HepG2 (cell line): ENCODE data around the gene USP5. TPM values are rescaled to one million over a fixed set of nuclear protein-coding genes. Genes with fewer than 3 reads are reported as not detected.

ENCODE experiments used
- ATF1 ChIP-seq: IDR thresholded peaks from 2 replicates; pipeline ENCODE4 v1.6.1; 2016; ENCODE audit warnings: mild to moderate bottlenecking, control low read depth
- ATF6 ChIP-seq: sonication (generic); formaldehyde crosslinking; conservative IDR thresholded peaks from 2 replicates; pipeline ENCODE4 v1.4.0; 2020; ENCODE audit warnings: missing genetic modification reagents
- BCL6 ChIP-seq: IDR thresholded peaks from 2 replicates; pipeline ENCODE4 v1.6.1; 2016; ENCODE audit warnings: missing genetic modification reagents, missing compliant biosample characterization
- FOXK2 ChIP-seq: fragments of 450-650 bp; IDR thresholded peaks from 2 replicates; pipeline ENCODE4 v1.6.1; 2016
- JUNB ChIP-seq: sonication (generic); formaldehyde crosslinking; IDR thresholded peaks from 2 replicates; pipeline ENCODE4 v1.8.0; 2022; ENCODE audit warnings: missing genetic modification reagents, mild to moderate bottlenecking, borderline replicate concordance
- MAFF ChIP-seq: IDR thresholded peaks from 2 replicates; pipeline ENCODE4 v1.6.1; 2011; ENCODE audit warnings: low read depth, low read length, improper control_type of control experiment
- MEF2D ChIP-seq: sonication (generic); formaldehyde crosslinking; IDR thresholded peaks from 2 replicates; pipeline ENCODE4 v1.5.1; 2020; ENCODE audit warnings: mild to moderate bottlenecking, missing genetic modification reagents
- PRDM10 ChIP-seq: sonication (generic); formaldehyde crosslinking; IDR thresholded peaks from 2 replicates; pipeline ENCODE4 v1.4.0; 2020; ENCODE audit warnings: low read depth, missing genetic modification reagents
- RFX5 ChIP-seq: IDR thresholded peaks from 2 replicates; pipeline ENCODE4 v1.6.1; 2011; ENCODE audit warnings: low read depth, low read length, improper control_type of control experiment
- SAFB2 ChIP-seq: sonication (generic); formaldehyde crosslinking; IDR thresholded peaks from 2 replicates; pipeline ENCODE4 v1.5.1; 2020; ENCODE audit warnings: missing genetic modification reagents, low read depth, mild to moderate bottlenecking, borderline replicate concordance
- SAP130 ChIP-seq: IDR thresholded peaks from 2 replicates; pipeline ENCODE4 v1.6.1; 2016; ENCODE audit warnings: low read depth
- SRF ChIP-seq: IDR thresholded peaks from 2 replicates; pipeline ENCODE4 v1.6.1; 2011; ENCODE audit warnings: mild to moderate bottlenecking, low read depth, low read length, moderate library complexity
- SRSF4 ChIP-seq: fragments of 200-400 bp; formaldehyde crosslinking; IDR thresholded peaks from one replicate; pipeline ENCODE4 v1.6.1; 2018; ENCODE audit warnings: mild to moderate bottlenecking, low read depth, low read length, moderate library complexity; ENCODE audit not compliant: poor library complexity, severe bottlenecking
- TBP ChIP-seq: sonication (generic); formaldehyde crosslinking; IDR thresholded peaks from 2 replicates; pipeline ENCODE4 v1.5.0; 2020; ENCODE audit warnings: missing genetic modification reagents
- ZNF224 ChIP-seq: sonication (generic); formaldehyde crosslinking; IDR thresholded peaks from 2 replicates; pipeline ENCODE4 v1.5.0; 2020; ENCODE audit warnings: mild to moderate bottlenecking, missing genetic modification reagents
- ZNF232 ChIP-seq: sonication (generic); formaldehyde crosslinking; IDR thresholded peaks from 2 replicates; pipeline ENCODE4 v1.4.0; 2020; ENCODE audit warnings: missing genetic modification reagents, borderline replicate concordance
- ZNF749 ChIP-seq: sonication (generic); formaldehyde crosslinking; IDR thresholded peaks from 2 replicates; pipeline ENCODE4 v1.8.0; 2022; ENCODE audit warnings: mild to moderate bottlenecking, missing genetic modification reagents, moderate library complexity, borderline replicate concordance
- ZSCAN12 ChIP-seq: sonication (generic); formaldehyde crosslinking; IDR thresholded peaks from 2 replicates; pipeline ENCODE4 v1.9.0; 2021; ENCODE audit warnings: mild to moderate bottlenecking, missing genetic modification reagents
- ZSCAN31 ChIP-seq: sonication (generic); formaldehyde crosslinking; IDR thresholded peaks from 2 replicates; pipeline ENCODE4 v1.5.0; 2020; ENCODE audit warnings: low read depth, mild to moderate bottlenecking, missing genetic modification reagents
- polyA plus RNA-seq, 8 experiments: library from polyadenylated mRNA; depleted of rRNA in 3 of 8; stranded (reverse) in 7 of 8; unstranded in 1 of 8; fragments of >200 nt; fragmentation: Illumina TruSeq in 4 of 8; extraction: Trizol in 4 of 8; gene quantifications; 2 replicates each; pipeline versions ENCODE4 v1.2.1 to v1.2.3, GENCODE V29; 2011 to 2016; ENCODE audit warnings: low read depth in 4 of 8, missing spikeins in 1 of 8, mixed read lengths in 1 of 8; ENCODE audit not compliant: insufficient read depth in 1 of 8
- total RNA-seq, 5 experiments: library from RNA; depleted of rRNA; stranded (reverse); fragments of >200 nt; fragmentation: Illumina TruSeq; extraction: Trizol; gene quantifications; 2 replicates each; pipeline ENCODE4 v1.2.3, GENCODE V29; 2016; ENCODE audit warnings: low read depth in 1 of 5
- TF ChIP-seq, protein P1 (sequence below): sonication (generic); formaldehyde crosslinking; IDR thresholded peaks from 2 replicates; pipeline ENCODE4 v1.9.0; 2022; ENCODE audit warnings: missing genetic modification reagents, mild to moderate bottlenecking, borderline replicate concordance
- TF ChIP-seq, protein P2 (sequence below): sonication (generic); formaldehyde crosslinking; IDR thresholded peaks from 2 replicates; pipeline ENCODE4 v1.8.0; 2022; ENCODE audit warnings: low read depth, missing genetic modification reagents
- TF ChIP-seq, protein P3 (sequence below): sonication (generic); formaldehyde crosslinking; IDR thresholded peaks from 2 replicates; pipeline ENCODE4 v1.8.1; 2023; ENCODE audit warnings: mild to moderate bottlenecking, missing genetic modification reagents, borderline replicate concordance

Gene USP5
- total and polyA plus RNA-seq, 2 of the 13 experiments (the other 11 are each of a cell fraction or from before 2014, with no cell fraction given) = 39.6 to 56.0 TPM

- TF ChIP-seq ATF6 (CRISPR knock-in tag) (no peak), ZNF224 (no peak), PRDM10 (CRISPR knock-in tag) (no peak), TBP (CRISPR knock-in tag) (no peak), RFX5 (no peak), MEF2D (CRISPR knock-in tag) (0 out of 2 replicates have a peak, but pooled peaks have one; percentile 29), MAFF (no peak), ZNF749 (CRISPR knock-in tag) (no peak), ZSCAN31 (CRISPR knock-in tag) (no peak), BCL6 (CRISPR knock-in tag) (no peak), SAFB2 (no peak), ZNF232 (CRISPR knock-in tag) (no peak), SRSF4 (no peak), SAP130 (peak; percentile 76), JUNB (no peak), FOXK2 (no peak), SRF (no peak), ZSCAN12 (CRISPR knock-in tag) (no peak), ATF1 (CRISPR knock-in tag) (no peak)
- TF ChIP-seq, protein P1, sequence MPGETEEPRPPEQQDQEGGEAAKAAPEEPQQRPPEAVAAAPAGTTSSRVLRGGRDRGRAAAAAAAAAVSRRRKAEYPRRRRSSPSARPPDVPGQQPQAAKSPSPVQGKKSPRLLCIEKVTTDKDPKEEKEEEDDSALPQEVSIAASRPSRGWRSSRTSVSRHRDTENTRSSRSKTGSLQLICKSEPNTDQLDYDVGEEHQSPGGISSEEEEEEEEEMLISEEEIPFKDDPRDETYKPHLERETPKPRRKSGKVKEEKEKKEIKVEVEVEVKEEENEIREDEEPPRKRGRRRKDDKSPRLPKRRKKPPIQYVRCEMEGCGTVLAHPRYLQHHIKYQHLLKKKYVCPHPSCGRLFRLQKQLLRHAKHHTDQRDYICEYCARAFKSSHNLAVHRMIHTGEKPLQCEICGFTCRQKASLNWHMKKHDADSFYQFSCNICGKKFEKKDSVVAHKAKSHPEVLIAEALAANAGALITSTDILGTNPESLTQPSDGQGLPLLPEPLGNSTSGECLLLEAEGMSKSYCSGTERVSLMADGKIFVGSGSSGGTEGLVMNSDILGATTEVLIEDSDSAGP (CRISPR knock-in tag) = peak; percentile 88; the same call in 1 of the 2 replicates
- TF ChIP-seq, protein P2, sequence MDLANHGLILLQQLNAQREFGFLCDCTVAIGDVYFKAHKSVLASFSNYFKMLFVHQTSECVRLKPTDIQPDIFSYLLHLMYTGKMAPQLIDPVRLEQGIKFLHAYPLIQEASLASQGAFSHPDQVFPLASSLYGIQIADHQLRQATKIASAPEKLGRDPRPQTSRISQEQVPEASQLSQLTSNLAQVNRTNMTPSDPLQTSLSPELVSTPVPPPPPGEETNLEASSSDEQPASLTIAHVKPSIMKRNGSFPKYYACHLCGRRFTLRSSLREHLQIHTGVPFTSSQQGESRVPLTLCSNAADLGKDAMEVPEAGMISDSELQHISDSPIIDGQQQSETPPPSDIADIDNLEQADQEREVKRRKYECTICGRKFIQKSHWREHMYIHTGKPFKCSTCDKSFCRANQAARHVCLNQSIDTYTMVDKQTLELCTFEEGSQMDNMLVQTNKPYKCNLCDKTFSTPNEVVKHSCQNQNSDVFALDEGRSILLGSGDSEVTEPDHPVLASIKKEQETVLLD (CRISPR knock-in tag) = no peak
- TF ChIP-seq, protein P3, sequence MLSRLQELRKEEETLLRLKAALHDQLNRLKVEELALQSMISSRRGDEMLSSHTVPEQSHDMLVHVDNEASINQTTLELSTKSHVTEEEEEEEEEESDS (CRISPR knock-in tag) = no peak
Measured at GRCh38 chr12:6828781-6829535, 23.0 kb upstream of the USP5 start (continued).
